T-helper 1 cell treated with Interleukin-12 subunit alpha and Interleukin-12 subunit beta and Interleukin-4 antibody, amounts not matched to agents 30 μg/mL and 1 μg/mL, for 36 hours (primary cell): ENCODE measurements around the gene PWWP2B.

Experiments used
- H3K27ac Mint-ChIP-seq: one replicate; pipeline ENCODE4 v1.8.0; 2021; ENCODE audit warnings: mild to moderate bottlenecking, mixed read lengths
- H3K27me3 Mint-ChIP-seq: one replicate; pipeline ENCODE4 v1.8.0; 2021; ENCODE audit warnings: low read depth, mixed read lengths
- H3K36me3 Mint-ChIP-seq: one replicate; pipeline ENCODE4 v1.8.0; 2021; ENCODE audit warnings: low read depth, mixed read lengths
- H3K4me1 Mint-ChIP-seq: one replicate; pipeline ENCODE4 v1.8.0; 2021; ENCODE audit warnings: low read depth, mixed read lengths
- H3K4me3 Mint-ChIP-seq: one replicate; pipeline ENCODE4 v1.8.0; 2021; ENCODE audit warnings: mild to moderate bottlenecking, moderate library complexity, mixed read lengths
- H3K9me3 Mint-ChIP-seq: one replicate; pipeline ENCODE4 v1.8.0; 2021; ENCODE audit warnings: mixed read lengths

The PWWP2B gene

GRCh38 chr10:132455986-132456847 is 59.2 kb downstream of the PWWP2B start:
- Mint-ChIP-seq H3K36me3 (no peaks in the 10 kb centered on the region), H3K4me3 (no peak overlapping the region), H3K9me3 (no peaks in the 10 kb centered on the region), H3K4me1 (peaks cover 6% of the 10 kb centered on the region), H3K27ac (no peak overlapping the region), H3K27me3 (no peaks in the 10 kb centered on the region)

- Mint-ChIP-seq H3K9me3 (no peaks in the 10 kb centered on the region), H3K4me3 (no peak overlapping the region), H3K4me1 (peaks cover 6% of the 10 kb centered on the region), H3K27me3 (no peaks in the 10 kb centered on the region), H3K36me3 (no peaks in the 10 kb centered on the region), H3K27ac (no peak overlapping the region)
Observed at GRCh38 chr10:132456881-132457280, 59.9 kb downstream of the PWWP2B start.

GRCh38 chr10:132457328-132458070 is 60.5 kb downstream of the PWWP2B start:
- Mint-ChIP-seq H3K27ac (no peak overlapping the region), H3K9me3 (no peaks in the 10 kb centered on the region), H3K4me3 (no peak overlapping the region), H3K27me3 (no peaks in the 10 kb centered on the region), H3K4me1 (peaks cover 4% of the 10 kb centered on the region), H3K36me3 (no peaks in the 10 kb centered on the region)

GRCh38 chr10:132458071-132458585 is 61.1 kb downstream of the PWWP2B start:
- Mint-ChIP-seq H3K4me3 (no peak overlapping the region), H3K36me3 (no peaks in the 10 kb centered on the region), H3K27me3 (no peaks in the 10 kb centered on the region), H3K27ac (no peak overlapping the region), H3K9me3 (no peaks in the 10 kb centered on the region), H3K4me1 (no peaks in the 10 kb centered on the region)

- no peaks in the 10 kb centered on the region for H3K27me3 Mint-ChIP-seq
- no peaks in the 10 kb centered on the region for H3K36me3 Mint-ChIP-seq
- H3K27ac Mint-ChIP-seq = no peak overlapping the region
- H3K4me1 Mint-ChIP-seq = no peaks in the 10 kb centered on the region
- no peak overlapping the region for H3K4me3 Mint-ChIP-seq
- no peaks in the 10 kb centered on the region for H3K9me3 Mint-ChIP-seq
Observed at GRCh38 chr10:132458586-132459300, 61.7 kb downstream of the PWWP2B start.

- Mint-ChIP-seq H3K36me3 (no peaks in the 10 kb centered on the region), H3K4me3 (no peak overlapping the region), H3K27ac (no peak overlapping the region), H3K27me3 (no peaks in the 10 kb centered on the region), H3K4me1 (no peaks in the 10 kb centered on the region), H3K9me3 (no peaks in the 10 kb centered on the region)
Observed at GRCh38 chr10:132459301-132460003, 62.5 kb downstream of the PWWP2B start.

GRCh38 chr10:132460071-132460470 is 63.1 kb downstream of the PWWP2B start:
- no peaks in the 10 kb centered on the region for H3K27me3 Mint-ChIP-seq
- H3K9me3 Mint-ChIP-seq = no peaks in the 10 kb centered on the region

GRCh38 chr10:132460691-132461090 is 63.7 kb downstream of the PWWP2B start:
- H3K9me3 Mint-ChIP-seq = no peaks in the 10 kb centered on the region

More at GRCh38 chr10:132460071-132460470, 63.1 kb downstream of the PWWP2B start:
- no peaks in the 10 kb centered on the region for H3K4me1 Mint-ChIP-seq
- no peak overlapping the region for H3K27ac Mint-ChIP-seq
- no peaks in the 10 kb centered on the region for H3K36me3 Mint-ChIP-seq
- no peak overlapping the region for H3K4me3 Mint-ChIP-seq

GRCh38 chr10:132461103-132461682 is 64.2 kb downstream of the PWWP2B start:
- H3K4me1 Mint-ChIP-seq = no peaks in the 10 kb centered on the region
- H3K9me3 Mint-ChIP-seq = no peaks in the 10 kb centered on the region
- no peaks in the 10 kb centered on the region for H3K27me3 Mint-ChIP-seq
- no peak overlapping the region for H3K27ac Mint-ChIP-seq
- no peaks in the 10 kb centered on the region for H3K36me3 Mint-ChIP-seq
- no peak overlapping the region for H3K4me3 Mint-ChIP-seq

More at GRCh38 chr10:132460691-132461090, 63.7 kb downstream of the PWWP2B start:
- H3K27me3 Mint-ChIP-seq = no peaks in the 10 kb centered on the region
- H3K27ac Mint-ChIP-seq = no peak overlapping the region
- H3K4me1 Mint-ChIP-seq = no peaks in the 10 kb centered on the region
- H3K36me3 Mint-ChIP-seq = no peaks in the 10 kb centered on the region
- no peak overlapping the region for H3K4me3 Mint-ChIP-seq

GRCh38 chr10:132461683-132462231 is 64.8 kb downstream of the PWWP2B start:
- Mint-ChIP-seq H3K27me3 (no peaks in the 10 kb centered on the region), H3K4me3 (no peak overlapping the region), H3K9me3 (no peaks in the 10 kb centered on the region), H3K27ac (no peak overlapping the region), H3K36me3 (no peaks in the 10 kb centered on the region), H3K4me1 (no peaks in the 10 kb centered on the region)

- Mint-ChIP-seq H3K36me3 (no peaks in the 10 kb centered on the region), H3K27me3 (no peaks in the 10 kb centered on the region), H3K9me3 (no peaks in the 10 kb centered on the region), H3K4me1 (no peaks in the 10 kb centered on the region), H3K4me3 (no peak overlapping the region), H3K27ac (no peak overlapping the region)
Observed at GRCh38 chr10:132462463-132463332, 65.7 kb downstream of the PWWP2B start.

- Mint-ChIP-seq H3K4me3 (no peak overlapping the region), H3K27me3 (no peaks in the 10 kb centered on the region), H3K36me3 (no peaks in the 10 kb centered on the region), H3K27ac (no peak overlapping the region), H3K4me1 (no peaks in the 10 kb centered on the region), H3K9me3 (no peaks in the 10 kb centered on the region)
Observed at GRCh38 chr10:132463333-132464255, 66.6 kb downstream of the PWWP2B start.
